ENCODE results near the gene DNAI1. TPM values are rescaled to one million over a fixed set of nuclear protein-coding genes. Genes with fewer than 3 reads are reported as not detected.

DNAI1 gene
- total RNA-seq, 1 donor from 2014 or later = 0.52 TPM

DNA sequence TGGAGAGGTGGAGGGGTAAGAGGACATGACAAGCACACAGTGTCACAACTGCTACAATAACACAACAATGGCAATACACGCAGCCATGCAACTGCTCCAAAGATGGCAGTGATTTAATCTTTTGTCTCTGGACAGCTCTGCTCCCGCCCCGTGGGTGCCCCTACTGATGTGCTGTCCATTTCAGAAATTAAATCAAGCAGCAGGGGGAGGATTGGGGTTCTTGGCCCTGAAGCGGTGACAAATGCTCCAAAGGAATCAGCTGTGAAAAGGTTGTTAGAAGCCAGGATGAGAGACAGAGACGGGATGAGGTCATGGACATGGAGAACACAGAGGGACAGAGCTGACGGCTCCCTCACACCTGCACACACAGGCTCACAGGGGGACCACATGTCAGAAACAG lies 108.4 kb downstream of the DNAI1 start:
- no peak for DNase-seq (ENCODE audit: low spot score)
- Histone ChIP-seq H3K4me1 (peaks cover 56% of the 10 kb centered on the region), H2AFZ (replicated peaks) (no peak overlapping the region), H3K36me3 (no peaks in the 10 kb centered on the region), H3K27me3 (no peaks in the 10 kb centered on the region), H3K79me2 (ENCODE audit: low read depth) (no peaks in the 10 kb centered on the region), H3F3A (ENCODE audit: low read depth) (peaks cover 20% of the 10 kb centered on the region), H3K4me3 (no peak overlapping the region), H3K9ac (no peak overlapping the region), H3K4me2 (peak overlapping the region; percentile 71), H3K27ac (no peak overlapping the region), H3K9me3 (ENCODE audit: low read depth) (no peaks in the 10 kb centered on the region), H4K20me1 (ENCODE audit: low read depth) (peaks cover 50% of the 10 kb centered on the region)
- Mint-ChIP-seq H3K4me1 (peaks cover 61% of the 10 kb centered on the region), H3K4me3 (peak overlapping the region; percentile 23), H3K36me3 (peaks cover 49% of the 10 kb centered on the region), H3K9me3 (peaks cover 8% of the 10 kb centered on the region), H3K27me3 (ENCODE audit: insufficient read depth, low read depth) (peaks cover 8% of the 10 kb centered on the region), H3K27ac (peak overlapping the region; percentile 20)
- TF ChIP-seq EZH2 (IDR thresholded peaks at IDR 0.05) = no peak
- TF ChIP-seq, protein P1, sequence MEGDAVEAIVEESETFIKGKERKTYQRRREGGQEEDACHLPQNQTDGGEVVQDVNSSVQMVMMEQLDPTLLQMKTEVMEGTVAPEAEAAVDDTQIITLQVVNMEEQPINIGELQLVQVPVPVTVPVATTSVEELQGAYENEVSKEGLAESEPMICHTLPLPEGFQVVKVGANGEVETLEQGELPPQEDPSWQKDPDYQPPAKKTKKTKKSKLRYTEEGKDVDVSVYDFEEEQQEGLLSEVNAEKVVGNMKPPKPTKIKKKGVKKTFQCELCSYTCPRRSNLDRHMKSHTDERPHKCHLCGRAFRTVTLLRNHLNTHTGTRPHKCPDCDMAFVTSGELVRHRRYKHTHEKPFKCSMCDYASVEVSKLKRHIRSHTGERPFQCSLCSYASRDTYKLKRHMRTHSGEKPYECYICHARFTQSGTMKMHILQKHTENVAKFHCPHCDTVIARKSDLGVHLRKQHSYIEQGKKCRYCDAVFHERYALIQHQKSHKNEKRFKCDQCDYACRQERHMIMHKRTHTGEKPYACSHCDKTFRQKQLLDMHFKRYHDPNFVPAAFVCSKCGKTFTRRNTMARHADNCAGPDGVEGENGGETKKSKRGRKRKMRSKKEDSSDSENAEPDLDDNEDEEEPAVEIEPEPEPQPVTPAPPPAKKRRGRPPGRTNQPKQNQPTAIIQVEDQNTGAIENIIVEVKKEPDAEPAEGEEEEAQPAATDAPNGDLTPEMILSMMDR (IDR thresholded peaks at IDR 0.05) = no peak
- TF ChIP-seq EZH2phosphoT487 (IDR thresholded peaks at IDR 0.05) = no peak

DNA sequence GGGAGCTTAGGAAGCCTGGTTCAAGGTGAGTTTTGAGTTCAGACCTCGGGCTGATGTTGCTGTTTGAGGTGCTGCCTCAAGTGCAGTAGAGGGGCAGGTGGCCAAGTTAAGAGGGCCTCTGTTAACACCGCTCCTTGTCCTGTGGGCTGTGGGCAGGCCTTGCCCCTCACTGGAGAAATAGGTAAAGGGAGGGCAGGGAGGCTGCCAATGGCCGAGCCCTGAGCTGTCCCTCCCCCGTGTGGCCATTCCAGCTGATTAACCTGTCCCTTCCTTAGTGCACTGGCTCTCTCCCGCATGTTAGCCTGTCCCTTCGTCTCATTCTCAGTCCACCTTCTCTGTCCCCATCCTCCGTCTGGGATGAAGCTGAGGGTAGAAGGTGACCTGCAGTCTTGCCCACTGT lies 109.5 kb downstream of the DNAI1 start:
- Histone ChIP-seq H3K27me3 (no peaks in the 10 kb centered on the region), H3K9me3 (ENCODE audit: low read depth) (no peaks in the 10 kb centered on the region), H3K4me1 (peaks cover 57% of the 10 kb centered on the region), H2AFZ (replicated peaks) (no peak overlapping the region), H3K36me3 (no peaks in the 10 kb centered on the region), H4K20me1 (ENCODE audit: low read depth) (peaks cover 55% of the 10 kb centered on the region), H3F3A (ENCODE audit: low read depth) (peaks cover 20% of the 10 kb centered on the region), H3K79me2 (ENCODE audit: low read depth) (no peaks in the 10 kb centered on the region), H3K4me2 (peak overlapping the region; percentile 33), H3K27ac (no peak overlapping the region), H3K4me3 (no peak overlapping the region), H3K9ac (no peak overlapping the region)
- Mint-ChIP-seq H3K9me3 (peaks cover 2% of the 10 kb centered on the region), H3K27me3 (ENCODE audit: insufficient read depth, low read depth) (peaks cover 8% of the 10 kb centered on the region), H3K4me1 (peaks cover 70% of the 10 kb centered on the region), H3K27ac (no peak overlapping the region), H3K4me3 (no peak overlapping the region), H3K36me3 (peaks cover 39% of the 10 kb centered on the region)
- TF ChIP-seq EZH2 (IDR thresholded peaks at IDR 0.05) (no peak), EZH2phosphoT487 (IDR thresholded peaks at IDR 0.05) (no peak)
- TF ChIP-seq, protein P1 (IDR thresholded peaks at IDR 0.05) = no peak
- DNase-seq (ENCODE audit: low spot score) = no peak

DNA sequence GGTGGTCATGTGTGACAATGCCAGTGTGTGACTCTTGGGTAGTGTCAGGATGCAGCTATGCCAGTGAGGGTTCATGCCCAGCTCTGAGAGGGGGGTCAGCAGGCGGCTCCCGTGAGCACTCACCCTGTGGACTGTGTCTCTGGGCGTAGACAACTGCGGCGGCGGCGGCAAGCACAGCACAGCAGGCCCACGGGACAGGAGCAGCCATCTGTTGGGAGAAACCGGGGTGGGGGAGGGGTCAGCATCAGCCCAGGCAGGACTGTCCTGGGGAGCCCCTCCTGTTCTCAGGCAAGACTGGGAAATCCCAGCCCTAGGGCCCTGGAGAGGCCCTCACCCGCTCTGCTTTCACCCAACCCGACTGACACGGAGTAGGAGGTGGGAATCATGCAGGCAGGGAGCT lies 110.2 kb downstream of the DNAI1 start:
- no peak overlapping the region for H3K4me3 Mint-ChIP-seq
- peaks cover 2% of the 10 kb centered on the region for H3K9me3 Mint-ChIP-seq
- peaks cover 76% of the 10 kb centered on the region for H3K4me1 Mint-ChIP-seq
- peaks cover 20% of the 10 kb centered on the region for H3F3A ChIP-seq (ENCODE audit: low read depth)
- no peak overlapping the region for H3K9ac ChIP-seq
- H2AFZ ChIP-seq (replicated peaks) = no peak overlapping the region
- no peak overlapping the region for H3K27ac Mint-ChIP-seq
- TF ChIP-seq, protein P1 (IDR thresholded peaks at IDR 0.05) = no peak
- TF ChIP-seq EZH2 (IDR thresholded peaks at IDR 0.05) = no peak
- no peak for TF ChIP-seq EZH2phosphoT487 (IDR thresholded peaks at IDR 0.05)
- H4K20me1 ChIP-seq (ENCODE audit: low read depth) = peaks cover 61% of the 10 kb centered on the region
- H3K27me3 Mint-ChIP-seq (ENCODE audit: insufficient read depth, low read depth) = peaks cover 5% of the 10 kb centered on the region
- no peak for DNase-seq (ENCODE audit: low spot score)
- H3K27me3 ChIP-seq = no peaks in the 10 kb centered on the region
- H3K4me3 ChIP-seq = no peak overlapping the region
- no peaks in the 10 kb centered on the region for H3K9me3 ChIP-seq (ENCODE audit: low read depth)
- no peaks in the 10 kb centered on the region for H3K79me2 ChIP-seq (ENCODE audit: low read depth)
- H3K27ac ChIP-seq = no peak overlapping the region
- peaks cover 33% of the 10 kb centered on the region for H3K36me3 Mint-ChIP-seq
- peaks cover 63% of the 10 kb centered on the region for H3K4me1 ChIP-seq
- H3K36me3 ChIP-seq = no peaks in the 10 kb centered on the region
- peak overlapping the region; percentile 33 for H3K4me2 ChIP-seq
